Stimulated activated CD8-positive, alpha-beta memory T cell treated with anti-CD3 and anti-CD28 coated beads, Interleukin-7, amount 100 ng/mL, for 24 hours (primary cell): ENCODE results near the gene CCR5AS.

Source experiments
- DNase-seq: peaks from one replicate; pipeline ENCODE4 v3.0.0-alpha.2; 2020; ENCODE audit warnings: low read depth

CCR5AS gene

GRCh38 chr3:46378426-46378942 lies 28.4 kb downstream of the CCR5AS start:
- DNase-seq, result peak; percentile 35

GRCh38 chr3:46375814-46376213 lies 31.1 kb downstream of the CCR5AS start:
- DNase-seq, result no peak

GRCh38 chr3:46375218-46375617 lies 31.6 kb downstream of the CCR5AS start:
- no peak for DNase-seq

GRCh38 chr3:46374755-46375154 lies 32.1 kb downstream of the CCR5AS start:
- no peak for DNase-seq

- DNase-seq, result no peak
Measured at GRCh38 chr3:46372492-46373359, 34.1 kb downstream of the CCR5AS start.

- DNase-seq, result no peak
Measured at GRCh38 chr3:46371519-46372340, 35.1 kb downstream of the CCR5AS start.

GRCh38 chr3:46370839-46371518 lies 35.9 kb downstream of the CCR5AS start, which contains the start of gene CCR5:
Gene CCR5, plus strand, starts transcription at chr3:46370946. Its CDS starts 1,957 bp downstream, at chr3:46372903.
- no peak for DNase-seq

- no peak for DNase-seq
Measured at GRCh38 chr3:46369675-46370132, 37.2 kb downstream of the CCR5AS start.

GRCh38 chr3:46369151-46369550 lies 37.7 kb downstream of the CCR5AS start:
- DNase-seq, result no peak

- no peak for DNase-seq
Measured at GRCh38 chr3:46368569-46368968, 38.3 kb downstream of the CCR5AS start.

- no peak for DNase-seq
Measured at GRCh38 chr3:46367811-46368210, 39.1 kb downstream of the CCR5AS start.

GRCh38 chr3:46365737-46366524 lies 40.9 kb downstream of the CCR5AS start:
- no peak for DNase-seq

- no peak for DNase-seq
Measured at GRCh38 chr3:46365041-46365440, 41.8 kb downstream of the CCR5AS start.

GRCh38 chr3:46361408-46362283 lies 45.2 kb downstream of the CCR5AS start:
- DNase-seq, result no peak

- DNase-seq, result no peak
Measured at GRCh38 chr3:46360907-46361306, 46.0 kb downstream of the CCR5AS start.

GRCh38 chr3:46359733-46360493 lies 47.0 kb downstream of the CCR5AS start:
- DNase-seq, result no peak

GRCh38 chr3:46358466-46358865 lies 48.4 kb downstream of the CCR5AS start:
- no peak for DNase-seq

- no peak for DNase-seq
Measured at GRCh38 chr3:46356909-46357308, 50.0 kb downstream of the CCR5AS start.

GRCh38 chr3:46356276-46356675 lies 50.6 kb downstream of the CCR5AS start:
- no peak for DNase-seq
